GM12878 (cell line): ENCODE data around the gene ZNF335.

Experiments used
- CHD1 ChIP-seq: IDR thresholded peaks from 2 replicates; pipeline ENCODE4 v1.6.1; 2012; ENCODE audit warnings: low read depth, low read length, improper control_type of control experiment
- CHD2 ChIP-seq: IDR thresholded peaks from 2 replicates; pipeline ENCODE4 v1.6.1; 2011; ENCODE audit warnings: low read depth, low read length, improper control_type of control experiment, borderline replicate concordance
- CTCF ChIP-seq, 3 experiments: IDR thresholded peaks in 2 of 3; conservative IDR thresholded peaks in 1 of 3; 2 replicates each; pipeline ENCODE4 v1.5.1; 2011; ENCODE audit warnings: low read depth in 3 of 3, low read length in 3 of 3, mild to moderate bottlenecking in 3 of 3, control low read depth in 2 of 3, moderate library complexity in 2 of 3, inconsistent platforms in 1 of 3, mixed read lengths in 1 of 3; ENCODE audit not compliant: control insufficient read depth in 2 of 3, insufficient read depth in 1 of 3; ENCODE audit errors: extremely low read depth in 1 of 3
- SMC3 ChIP-seq: IDR thresholded peaks from 2 replicates; pipeline ENCODE4 v1.6.1; 2011; ENCODE audit warnings: low read length, improper control_type of control experiment, borderline replicate concordance
- TARDBP ChIP-seq: IDR thresholded peaks from 2 replicates; pipeline ENCODE4 v1.6.1; 2016; ENCODE audit warnings: borderline replicate concordance
- USF1 ChIP-seq: IDR thresholded peaks from 2 replicates; pipeline ENCODE4 v1.6.1; 2011; ENCODE audit warnings: borderline replicate concordance, low read depth, mild to moderate bottlenecking, moderate library complexity, mixed read lengths, low read length; ENCODE audit not compliant: insufficient read depth; ENCODE audit errors: extremely low read length
- ZNF207 ChIP-seq: fragments of 450-650 bp; IDR thresholded peaks from 2 replicates; pipeline ENCODE4 v1.6.1; 2014; ENCODE audit warnings: antibody characterized with exemption, mild to moderate bottlenecking, borderline replicate concordance

- TF ChIP-seq TARDBP (no peak), SMC3 (no peak), CHD2 (no peak), ZNF207 (no peak), USF1 (no peak), CTCF (IDR thresholded peaks at IDR 0.05 in 2 of 3, conservative IDR thresholded peaks at IDR 0.05 in 1 of 3; ENCODE audit: control insufficient read depth in 2 of 3, extremely low read depth in 1 of 3, insufficient read depth in 1 of 3, low read depth in 3 of 3, low read length in 3 of 3) (no peak), CHD1 (no peak)
These were observed 29.5 kb upstream of the ZNF335 start for GRCh38 chr20:46001498-46001897.
